Stimulated activated CD4-positive, alpha-beta T cell treated with anti-CD3 and anti-CD28 coated beads, Interleukin-4, amount 100 ng/mL, for 1 hour (primary cell): ENCODE measurements around the gene BMP6.

Experiments
- DNase-seq: peaks from one replicate; pipeline ENCODE4 v3.0.0-alpha.2; 2020

Gene BMP6

DNA sequence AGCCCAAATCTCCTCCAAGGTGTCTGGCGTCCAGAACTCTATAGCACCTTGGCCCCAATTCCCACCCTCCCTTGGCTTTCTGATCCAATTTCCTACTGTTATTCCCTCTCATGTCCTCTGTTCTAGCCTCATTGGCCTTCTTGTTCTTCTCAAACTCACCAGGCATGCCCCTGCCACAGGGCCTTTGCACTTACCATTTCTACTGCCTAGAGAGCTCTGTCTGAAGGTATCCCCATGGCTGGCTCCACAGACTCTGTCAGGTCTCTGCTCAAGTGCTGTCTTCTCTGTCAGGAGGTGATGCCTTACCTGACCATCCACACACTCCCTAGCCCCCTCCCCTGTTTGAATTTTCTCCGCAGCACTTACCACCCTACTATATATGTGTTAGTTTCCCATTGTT, 5.6 kb upstream of the BMP6 start:
- no peak for DNase-seq

DNA sequence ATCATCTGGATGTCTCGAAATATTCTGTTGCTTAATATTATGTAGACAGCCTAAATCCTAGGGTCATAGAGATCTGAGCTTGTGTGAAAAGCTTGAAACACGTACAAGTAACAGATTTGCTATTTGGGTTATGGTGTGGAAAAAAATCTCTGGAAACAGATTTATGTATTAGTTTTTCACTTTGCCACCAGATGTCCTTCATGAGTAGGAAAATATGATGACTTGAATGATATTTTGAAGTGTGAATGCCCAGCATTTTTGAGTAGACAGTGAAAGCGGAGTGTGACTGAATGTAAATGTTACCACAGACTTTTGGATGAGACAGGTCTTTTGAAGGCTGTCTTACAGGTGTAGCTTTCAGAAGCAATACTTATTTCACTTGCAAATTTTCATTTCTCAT, 4.2 kb upstream of the BMP6 start:
- no peak for DNase-seq

DNA sequence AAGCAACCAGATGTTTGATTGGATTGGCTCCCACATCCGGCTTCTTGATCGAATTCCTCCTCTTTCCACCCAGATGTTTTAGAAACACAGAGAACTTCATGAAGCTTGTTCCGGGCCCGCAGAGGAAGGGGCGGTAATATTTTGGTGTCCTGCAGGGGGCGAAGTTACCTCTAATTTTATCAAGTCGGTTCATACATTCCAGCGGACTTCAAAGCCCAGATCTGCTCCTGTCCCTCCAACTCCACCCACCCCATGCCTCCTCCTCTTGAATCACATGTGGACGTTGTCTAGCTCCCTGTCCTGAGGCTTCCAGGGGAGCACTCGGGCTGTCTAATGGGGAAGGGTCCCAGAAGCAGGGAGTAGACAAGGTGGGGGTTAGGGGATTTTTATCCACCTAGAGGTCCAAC, 2.9 kb upstream of the BMP6 start:
- DNase-seq: peak; percentile 69

DNA sequence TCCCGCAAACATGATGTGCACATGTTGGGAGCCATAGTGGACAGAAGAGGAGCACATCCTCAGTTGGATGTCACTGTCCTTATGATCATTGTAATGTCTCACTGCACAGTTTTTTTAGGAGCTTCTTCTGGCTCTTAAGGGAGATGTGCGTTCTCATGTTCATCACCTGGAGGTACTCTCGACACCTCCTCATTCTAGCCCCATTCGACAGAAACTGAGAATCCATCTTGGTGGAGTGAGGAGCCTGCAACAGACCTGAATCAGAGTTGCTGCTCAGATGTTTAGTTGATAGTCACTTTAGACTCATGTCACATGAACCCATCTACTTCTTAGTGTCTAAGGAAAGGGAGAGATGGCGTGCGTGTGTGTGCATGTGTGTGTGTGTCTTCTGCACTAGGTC, 2.3 kb upstream of the BMP6 start:
- no peak for DNase-seq

DNA sequence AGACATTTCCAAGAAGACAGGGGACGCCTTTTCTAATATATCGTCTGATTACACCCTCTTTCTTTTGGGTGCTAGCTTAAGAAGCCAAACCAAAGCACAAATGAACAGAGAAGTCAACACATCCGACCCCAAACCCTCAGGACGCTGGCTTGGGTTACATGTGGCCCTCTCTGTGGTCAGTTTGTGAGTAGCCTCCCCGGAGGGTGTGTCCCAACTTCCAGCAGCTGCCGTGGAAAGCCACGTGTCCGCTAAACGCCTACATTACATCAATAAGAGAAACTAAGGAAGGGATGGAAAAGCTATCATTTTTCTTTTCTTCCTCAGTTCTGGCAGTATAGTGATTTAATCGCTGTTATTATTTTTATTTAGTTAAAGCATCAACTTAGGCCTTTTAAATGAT, 487 bp upstream of the BMP6 start:
- DNase-seq: no peak

DNA sequence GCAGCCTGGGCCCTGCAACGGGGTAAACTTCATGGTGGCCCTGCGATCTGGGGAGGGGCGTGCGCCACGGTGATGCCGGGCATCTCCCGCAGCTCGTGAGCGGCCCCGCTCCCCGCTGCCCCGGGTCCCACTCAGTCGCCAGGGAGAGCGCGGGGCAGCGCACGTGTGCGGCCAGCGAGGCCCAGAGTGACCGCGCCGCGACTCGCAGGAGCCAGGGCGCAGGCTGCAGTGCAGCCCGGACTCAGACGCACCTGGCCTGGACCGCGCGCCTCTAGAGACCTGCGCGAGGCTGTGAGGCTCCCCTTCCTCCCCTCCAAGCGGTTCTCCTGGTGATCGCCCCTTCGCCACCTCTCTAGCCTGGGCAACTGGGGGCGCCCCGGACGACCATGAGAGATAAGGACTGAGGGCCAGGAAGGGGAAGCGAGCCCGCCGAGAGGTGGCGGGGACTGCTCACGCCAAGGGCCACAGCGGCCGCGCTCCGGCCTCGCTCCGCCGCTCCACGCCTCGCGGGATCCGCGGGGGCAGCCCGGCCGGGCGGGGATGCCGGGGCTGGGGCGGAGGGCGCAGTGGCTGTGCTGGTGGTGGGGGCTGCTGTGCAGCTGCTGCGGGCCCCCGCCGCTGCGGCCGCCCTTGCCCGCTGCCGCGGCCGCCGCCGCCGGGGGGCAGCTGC, 652 bp downstream of the BMP6 start:
- peak; percentile 4 for DNase-seq

DNA sequence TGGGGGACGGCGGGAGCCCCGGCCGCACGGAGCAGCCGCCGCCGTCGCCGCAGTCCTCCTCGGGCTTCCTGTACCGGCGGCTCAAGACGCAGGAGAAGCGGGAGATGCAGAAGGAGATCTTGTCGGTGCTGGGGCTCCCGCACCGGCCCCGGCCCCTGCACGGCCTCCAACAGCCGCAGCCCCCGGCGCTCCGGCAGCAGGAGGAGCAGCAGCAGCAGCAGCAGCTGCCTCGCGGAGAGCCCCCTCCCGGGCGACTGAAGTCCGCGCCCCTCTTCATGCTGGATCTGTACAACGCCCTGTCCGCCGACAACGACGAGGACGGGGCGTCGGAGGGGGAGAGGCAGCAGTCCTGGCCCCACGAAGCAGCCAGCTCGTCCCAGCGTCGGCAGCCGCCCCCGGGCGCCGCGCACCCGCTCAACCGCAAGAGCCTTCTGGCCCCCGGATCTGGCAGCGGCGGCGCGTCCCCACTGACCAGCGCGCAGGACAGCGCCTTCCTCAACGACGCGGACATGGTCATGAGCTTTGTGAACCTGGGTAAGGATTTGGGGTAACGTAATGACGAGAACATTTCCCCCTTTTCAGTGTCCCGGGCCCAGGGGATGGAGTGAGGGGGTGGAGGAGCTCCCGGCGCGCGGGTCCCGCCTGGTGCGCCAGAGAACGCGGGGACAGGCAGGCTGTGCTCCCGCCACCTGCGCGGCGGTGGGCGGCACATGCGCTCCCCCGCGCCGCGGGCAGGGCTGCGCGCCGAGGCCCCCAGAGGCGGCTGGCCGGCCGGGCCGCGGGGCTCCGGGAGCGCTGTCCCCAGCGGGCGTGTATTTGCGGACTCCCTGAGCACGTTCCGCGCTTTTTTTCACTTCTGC, 1.4 kb downstream of the BMP6 start:
- DNase-seq: peak; percentile 6

DNA sequence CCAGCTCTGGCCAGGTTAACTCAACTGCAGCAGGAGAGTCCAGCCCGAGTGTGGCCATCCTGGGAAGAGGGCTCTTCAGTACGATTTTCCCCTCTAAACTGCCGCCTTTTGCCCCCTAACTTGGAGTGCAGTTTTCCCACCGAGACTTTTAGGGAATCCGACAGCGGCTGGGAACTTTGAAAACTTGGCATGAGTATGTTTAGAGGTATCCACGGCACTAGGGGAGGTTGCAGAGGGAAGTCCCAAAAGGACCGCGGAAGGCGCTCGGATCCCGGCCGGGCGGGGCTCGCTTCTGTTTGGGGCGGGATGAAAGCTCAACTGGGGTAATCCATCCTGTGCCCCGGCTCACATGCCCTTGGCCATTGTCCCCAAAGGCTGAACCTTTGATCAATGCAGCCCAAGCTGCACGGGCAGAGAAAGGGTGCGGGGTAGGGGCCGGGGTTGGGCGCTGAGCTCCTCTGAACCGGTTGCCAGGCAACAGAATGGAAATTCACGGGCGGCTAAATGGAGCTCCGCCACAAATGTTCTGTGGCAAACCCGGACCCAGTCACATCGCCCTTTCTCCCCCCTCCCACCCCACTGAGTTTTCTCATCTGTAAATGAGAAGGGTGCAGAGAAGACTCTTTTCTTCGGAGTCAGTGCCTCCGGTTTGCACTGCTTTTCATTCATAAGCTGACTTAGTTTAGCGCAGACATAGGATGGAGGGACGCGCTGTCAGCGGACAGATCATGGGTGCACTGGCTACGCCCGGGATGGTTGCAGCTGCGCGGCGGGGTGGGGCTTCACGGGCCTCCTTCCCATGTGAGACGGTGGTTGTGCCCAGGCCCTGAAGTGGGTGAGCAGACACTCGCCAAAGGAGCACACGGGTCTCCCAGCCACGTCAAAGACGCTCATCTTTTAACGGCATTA, 2.3 kb downstream of the BMP6 start:
- peak; percentile 3 for DNase-seq

DNA sequence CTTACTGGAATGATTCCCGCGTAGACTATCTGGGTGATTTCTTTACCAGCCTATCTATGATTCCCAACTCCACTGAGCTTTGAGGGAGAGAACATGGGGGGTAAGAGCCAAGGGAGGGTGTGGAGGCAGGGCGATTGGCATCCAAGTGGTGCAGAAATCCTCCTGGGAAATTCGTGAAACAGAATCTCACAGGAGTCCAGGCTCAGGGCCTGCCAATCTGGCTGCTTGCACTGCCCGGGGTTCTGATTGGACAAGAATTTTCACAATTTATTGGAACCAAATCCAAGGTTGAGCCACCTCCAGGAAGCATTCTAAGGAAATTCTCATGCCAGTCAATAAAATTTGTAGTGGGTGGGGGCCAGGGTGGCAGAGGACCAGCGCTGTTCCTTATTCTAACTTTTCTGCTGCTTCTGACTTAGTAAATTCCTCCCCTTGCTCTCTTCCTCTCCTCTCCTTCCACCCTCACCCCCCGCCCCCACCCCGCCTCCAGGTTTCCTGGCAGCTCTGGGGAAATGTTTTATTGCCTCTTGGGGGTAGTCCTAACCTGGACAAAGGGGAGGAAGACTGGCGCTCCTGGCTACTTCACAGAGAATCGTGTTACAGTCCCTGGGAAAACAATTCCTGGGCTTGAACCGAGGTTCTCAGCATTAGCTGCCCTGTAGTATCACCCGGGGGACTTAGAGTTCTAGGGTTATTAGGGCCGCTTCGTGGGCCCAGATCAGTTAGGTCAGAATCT, 3.1 kb downstream of the BMP6 start:
- DNase-seq: no peak

DNA sequence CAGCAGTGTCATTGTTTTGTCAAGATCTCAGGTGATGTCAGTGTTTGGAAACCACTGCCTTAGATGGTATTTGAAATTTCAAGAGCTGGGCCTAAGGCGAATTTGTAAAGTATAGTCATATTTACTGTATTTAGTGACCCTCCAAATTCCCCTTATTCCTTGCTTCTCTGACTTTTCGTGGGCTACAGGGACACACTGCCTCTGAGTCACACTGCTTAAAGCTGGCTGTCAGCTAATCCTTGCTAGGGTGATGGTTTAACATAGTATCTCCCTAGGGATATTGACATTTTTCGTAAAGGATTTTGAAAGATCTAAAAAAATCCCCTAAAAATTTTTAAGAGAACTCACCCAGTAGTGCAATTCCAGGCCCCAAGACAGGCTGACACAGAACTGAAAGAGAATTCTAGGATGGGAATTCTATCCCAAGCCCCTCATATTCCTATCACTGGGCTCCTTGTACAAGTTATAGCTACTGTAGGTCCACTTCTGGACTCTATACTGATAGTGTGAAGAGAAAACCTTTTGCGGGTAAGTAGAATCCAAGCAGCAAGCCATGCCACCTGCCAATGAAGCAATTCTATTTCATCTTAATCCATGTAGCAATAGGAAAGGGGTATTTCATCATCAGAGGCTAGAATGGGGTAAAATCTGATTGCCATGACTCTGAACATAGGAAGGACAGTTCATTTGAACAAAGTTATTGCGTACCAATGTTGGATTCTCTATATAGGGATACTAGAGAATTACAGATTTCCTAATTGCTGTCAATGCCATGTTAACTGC, 4.3 kb downstream of the BMP6 start:
- no peak for DNase-seq

DNA sequence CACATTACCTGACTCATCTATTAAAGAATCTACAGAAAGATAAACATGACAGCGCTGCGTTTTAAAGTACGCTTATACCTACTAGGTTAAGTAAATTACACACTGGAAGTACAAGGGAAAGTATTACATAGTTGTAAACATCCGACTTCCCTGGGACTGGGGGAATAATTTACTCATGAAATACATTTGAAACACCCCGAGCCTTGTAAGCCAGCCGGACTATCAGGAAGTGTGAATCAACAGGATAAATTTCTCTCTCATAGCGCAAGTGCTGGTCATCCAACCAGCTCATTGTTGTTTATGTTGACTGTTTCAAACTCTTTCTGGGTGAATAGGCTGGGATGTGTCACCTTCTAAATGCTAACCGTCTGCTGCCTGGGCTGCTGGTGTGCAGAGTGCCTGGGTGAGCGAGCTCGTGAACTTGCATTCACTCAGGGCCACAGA, 4.9 kb downstream of the BMP6 start:
- no peak for DNase-seq

DNA sequence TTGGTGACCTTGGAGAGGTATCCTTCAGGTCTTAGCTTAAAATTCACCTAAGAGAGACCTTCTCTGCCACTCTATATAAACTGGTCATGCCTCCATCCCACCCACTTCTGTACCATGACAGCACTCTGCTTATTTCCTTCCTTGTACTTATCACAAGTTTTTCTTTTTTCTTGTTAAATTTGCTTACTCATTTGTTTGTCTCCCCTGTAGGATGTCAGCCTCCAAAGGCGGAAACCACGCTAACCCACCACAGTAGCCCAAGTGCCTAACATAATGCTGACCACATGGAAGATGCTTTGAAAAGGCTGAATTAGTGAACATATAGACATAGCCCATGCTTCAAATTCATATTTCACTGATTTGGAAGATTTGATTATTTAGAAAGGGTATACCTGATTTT, 5.4 kb downstream of the BMP6 start:
- no peak for DNase-seq

DNA sequence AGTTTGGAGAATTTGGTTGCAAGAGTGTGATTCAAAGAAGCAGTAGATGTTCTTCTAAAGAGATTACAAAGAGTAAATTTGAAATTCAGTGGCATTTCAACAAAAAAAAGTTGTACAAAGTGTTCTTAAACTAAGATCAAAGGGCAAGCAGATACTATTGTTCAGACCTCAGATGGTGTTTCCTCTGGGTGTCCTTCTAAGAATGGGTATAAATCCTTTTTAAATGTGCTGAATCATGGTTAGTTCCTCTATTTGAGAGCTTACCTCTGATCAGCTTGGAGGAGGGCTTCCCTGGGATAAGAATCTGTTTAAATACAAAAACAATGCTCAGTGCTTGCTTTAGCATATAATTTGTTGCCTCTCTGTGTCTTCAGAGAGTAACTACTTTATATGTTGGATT, 6.3 kb downstream of the BMP6 start:
- no peak for DNase-seq

DNA sequence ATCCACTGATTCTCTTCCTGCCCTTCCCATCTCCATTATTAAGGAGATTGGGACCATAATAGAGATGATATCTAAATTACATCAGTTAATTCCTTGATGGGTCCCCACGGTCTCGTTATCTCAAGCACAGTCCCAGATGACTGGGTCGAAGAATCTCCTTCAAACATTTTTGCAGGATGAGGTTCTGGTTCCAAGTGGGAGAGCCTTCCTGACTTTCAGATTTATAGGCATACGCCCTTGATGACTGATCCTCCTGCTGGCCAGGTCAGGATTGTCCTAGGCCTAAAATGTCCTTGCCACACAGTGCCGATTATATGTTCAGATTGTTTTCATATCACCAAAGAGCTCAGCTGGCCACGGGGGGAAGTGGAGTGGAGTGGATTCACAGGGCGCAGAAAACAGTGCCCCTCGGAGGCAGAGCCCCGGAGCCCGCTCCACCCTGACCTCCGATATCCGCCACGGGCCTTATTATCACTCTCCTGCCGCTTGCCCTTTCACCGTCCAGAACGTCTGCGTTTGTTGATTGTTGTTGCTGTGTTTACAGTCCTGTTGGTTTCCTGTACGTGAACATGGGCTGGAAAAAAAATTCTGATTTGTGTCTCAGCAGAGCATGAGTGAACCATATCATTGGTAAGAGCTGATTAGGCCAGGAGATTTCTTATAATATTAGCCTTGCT, 8.9 kb downstream of the BMP6 start:
- DNase-seq: no peak

DNA sequence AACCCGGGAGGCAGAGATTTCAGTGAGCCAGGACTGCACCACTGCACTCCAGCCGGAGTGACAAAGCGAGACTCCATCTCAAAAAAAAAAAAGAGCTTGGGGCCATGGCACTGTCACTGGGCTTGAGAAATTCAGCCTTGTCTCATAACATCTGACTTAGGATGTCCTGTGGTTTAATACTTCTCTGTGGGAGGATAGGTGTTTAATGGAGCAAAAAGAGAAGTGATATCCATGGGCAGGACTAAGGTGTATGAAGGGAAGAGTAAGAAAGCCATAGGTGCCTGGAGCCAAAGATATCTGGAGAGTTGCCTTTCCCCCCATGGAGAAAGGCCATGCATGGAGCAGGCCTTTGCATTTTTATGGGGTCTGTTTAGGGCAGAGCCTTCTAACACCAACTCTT, 11.2 kb downstream of the BMP6 start:
- no peak for DNase-seq

DNA sequence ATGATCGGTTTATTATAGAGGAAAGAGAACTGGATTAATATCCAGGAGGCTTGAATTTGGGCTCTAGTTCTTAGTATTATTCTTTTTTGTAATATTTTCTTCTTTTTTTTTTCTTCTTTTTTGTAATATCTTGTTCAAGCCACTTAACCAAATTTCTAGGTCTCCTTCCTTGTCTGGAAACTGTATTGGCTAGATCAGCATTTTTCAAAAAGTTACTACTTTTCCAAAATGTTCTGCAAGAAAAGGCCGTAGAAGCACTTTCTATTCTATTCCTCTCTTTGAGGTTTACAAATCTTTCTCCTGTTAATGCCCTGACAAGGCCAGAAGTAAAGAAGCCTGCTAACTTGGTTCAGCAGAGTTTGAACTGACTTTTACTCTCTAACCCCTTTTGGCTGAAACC, 12.0 kb downstream of the BMP6 start:
- DNase-seq: no peak

DNA sequence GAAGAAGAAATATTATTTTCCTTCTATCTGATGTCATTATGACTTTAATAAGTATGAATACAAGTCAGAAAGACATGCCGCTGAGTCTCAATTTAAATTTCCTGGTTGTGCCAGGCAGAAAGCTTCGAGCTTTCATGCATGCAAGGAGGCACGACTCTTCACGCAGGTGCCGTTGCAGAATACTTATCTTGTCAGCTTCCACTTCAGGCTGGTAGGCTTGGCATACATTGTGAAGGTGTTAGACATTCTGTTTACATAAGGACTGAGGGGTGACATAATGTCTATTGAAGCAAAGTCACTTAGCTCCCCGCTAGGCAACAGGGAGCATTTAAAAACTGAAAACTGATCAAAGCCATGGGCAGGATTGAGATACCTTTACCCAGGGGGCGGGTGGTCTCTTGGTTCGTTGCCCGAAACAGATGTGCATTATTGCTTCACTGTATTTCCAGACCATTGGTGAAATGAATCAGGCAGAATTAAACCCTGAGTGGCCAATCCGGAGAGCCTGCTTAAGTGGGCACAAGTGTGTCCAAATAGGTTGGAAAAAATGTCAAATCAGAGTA, 16.4 kb downstream of the BMP6 start:
- DNase-seq: no peak

DNA sequence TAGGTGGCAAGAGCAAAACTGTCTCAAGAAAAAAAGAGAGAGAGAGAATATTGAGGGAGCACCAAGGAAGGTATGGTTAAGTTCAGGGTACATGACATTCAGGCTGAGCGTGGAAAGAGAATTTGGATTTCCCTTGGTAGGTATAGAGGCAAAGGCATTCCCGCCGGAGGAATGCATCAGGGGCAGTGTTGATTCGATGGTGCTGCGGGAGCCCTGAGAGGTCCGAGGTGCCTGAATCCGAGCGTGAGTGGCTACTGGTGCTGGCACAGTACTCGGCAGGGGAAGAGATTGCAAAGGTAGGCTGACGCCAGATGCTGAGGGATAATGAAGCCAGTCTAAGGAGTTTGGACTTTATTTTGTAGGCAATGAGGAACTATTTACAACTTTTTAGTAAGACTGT, 20.0 kb downstream of the BMP6 start:
- no peak for DNase-seq

DNA sequence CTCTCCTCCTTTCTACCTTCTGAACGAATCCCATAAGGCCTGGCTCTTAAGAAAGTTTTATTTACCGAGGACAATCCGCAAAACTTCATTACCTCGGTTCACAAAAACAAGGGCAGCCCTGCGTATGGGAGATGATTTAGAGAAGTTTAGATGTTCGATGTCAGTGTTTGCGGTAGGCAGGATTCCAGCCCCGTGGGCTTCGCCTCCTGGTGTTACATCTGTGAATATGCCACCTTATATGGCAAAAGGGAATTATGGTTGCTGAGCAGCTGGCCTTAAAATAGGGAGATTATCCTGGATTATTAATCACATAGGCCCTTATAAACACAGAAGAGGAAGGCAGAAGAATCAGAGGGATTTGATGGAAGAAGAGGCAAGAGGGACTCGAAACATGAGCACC, 21.1 kb downstream of the BMP6 start:
- no peak for DNase-seq

DNA sequence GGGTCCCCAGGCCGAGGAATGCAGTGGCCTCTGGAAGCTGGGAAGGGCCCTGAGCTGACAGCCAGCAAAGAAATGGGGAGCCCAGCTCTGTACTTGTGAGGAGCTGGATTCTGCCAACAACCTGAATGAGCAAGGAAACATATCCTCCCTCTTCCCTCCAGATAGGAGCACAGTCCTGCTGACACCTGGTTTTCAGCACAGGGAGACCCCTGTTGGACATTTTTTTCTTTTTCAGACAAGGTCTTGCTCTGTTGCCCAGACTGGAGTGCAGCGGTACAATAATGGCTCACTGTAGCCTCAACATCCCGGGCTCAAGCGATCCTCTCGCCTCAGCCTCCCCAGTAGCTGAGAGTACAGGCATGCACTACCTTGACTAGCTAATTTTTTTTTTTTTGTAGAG, 21.5 kb downstream of the BMP6 start:
- no peak for DNase-seq

DNA sequence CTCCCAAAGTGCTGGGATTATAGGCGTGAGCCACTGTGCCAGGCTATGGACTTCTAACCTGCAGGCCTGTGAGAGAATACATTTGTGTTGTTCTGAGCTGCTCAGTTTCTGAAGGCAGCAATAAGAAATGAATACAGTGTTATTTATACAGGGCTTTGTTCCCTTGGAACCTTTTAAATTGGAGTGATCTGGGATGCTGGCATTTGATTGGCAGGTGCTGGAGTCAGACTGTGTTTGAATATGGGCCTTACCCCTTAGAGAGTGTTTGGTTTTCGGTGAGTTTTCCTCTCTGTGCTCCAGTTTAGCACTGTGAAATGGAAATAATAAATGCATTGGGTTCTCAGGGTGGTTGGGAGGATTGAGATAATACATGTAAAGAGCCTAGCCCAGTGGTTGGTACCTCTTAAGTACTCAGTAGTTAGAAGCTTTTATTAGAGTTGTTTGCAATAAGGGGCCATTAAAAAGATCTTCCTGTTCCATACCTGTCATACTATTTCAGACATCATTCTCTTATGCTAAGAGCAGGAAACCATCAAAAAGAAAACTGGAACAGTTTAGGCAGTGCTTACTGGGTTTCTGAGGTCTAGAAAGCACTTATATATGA, 22.1 kb downstream of the BMP6 start:
- no peak for DNase-seq
